ENCODE data around the gene PIK3CB. TPM values are rescaled to one million over a fixed set of nuclear protein-coding genes. Genes with fewer than 3 reads are reported as not detected.
"Not testable (repeated sequence)": the region's sequence is repeated elsewhere in the genome, so short reads cannot be mapped to it uniquely, and the experiment has no call there.

The PIK3CB gene
- total RNA-seq, 1 experiment from 2014 or later, result 35.6 TPM

DNA sequence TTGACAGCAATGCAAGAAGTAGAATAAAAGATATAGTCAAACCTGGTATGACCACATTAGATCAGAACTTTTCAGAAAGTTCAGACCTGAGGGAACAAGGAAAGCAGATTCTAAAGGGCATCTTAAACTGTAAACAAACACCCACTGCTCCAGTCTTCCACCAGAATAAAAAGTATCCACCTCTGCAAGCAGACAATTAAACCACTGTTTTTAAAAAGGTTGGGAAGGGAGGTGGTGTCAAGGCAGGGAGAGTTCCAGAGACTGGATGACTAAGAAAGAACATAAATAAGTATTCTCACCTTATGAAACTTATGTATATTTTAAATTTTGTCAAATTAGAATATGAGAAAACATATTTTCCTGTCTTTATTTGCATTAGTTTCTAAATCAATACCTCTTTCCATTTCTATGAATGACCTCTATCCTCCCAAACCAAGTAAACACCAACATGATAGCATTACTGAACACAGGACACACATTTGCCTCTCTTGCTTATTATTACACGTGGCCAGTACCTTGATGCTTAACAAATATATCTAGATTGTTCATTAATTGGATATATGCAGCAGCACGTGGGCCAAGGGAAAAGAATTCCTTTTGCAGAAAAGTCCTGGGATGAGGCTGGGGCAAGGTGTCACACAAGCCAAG, 31.6 kb downstream of the PIK3CB start:
- H3K36me3 Mint-ChIP-seq (ENCODE audit: insufficient read depth in 1 of 3, low read depth in 3 of 3), result peaks cover 0 to 7% (median 6%) of the 10 kb centered on the region in 3 experiments; a peak in 5 of 7 replicates
- Histone ChIP-seq H2BK15ac (ENCODE audit: low read depth, low read length) (no peak overlapping the region), H2BK12ac (ENCODE audit: insufficient read length, low read depth, low read length) (no peak overlapping the region), H3T11ph (ENCODE audit: low read length) (no peak overlapping the region), H4K5ac (ENCODE audit: insufficient read length, low read depth, low read length) (no peak overlapping the region), H3K23me2 (ENCODE audit: insufficient read length, low read depth, low read length, poor library complexity, severe bottlenecking) (no peaks in the 10 kb centered on the region), H3K9me3 (ENCODE audit: control insufficient read depth, low read depth, low read length) (no peaks in the 10 kb centered on the region), H3K18ac (ENCODE audit: insufficient read length, low read depth, low read length) (no peak overlapping the region), H2BK20ac (ENCODE audit: low read depth, low read length, poor library complexity, severe bottlenecking) (no peak overlapping the region), H3K27me3 (ENCODE audit: insufficient read depth, low read length) (no peaks in the 10 kb centered on the region), H3K56ac (ENCODE audit: insufficient read length, low read depth, low read length) (no peak overlapping the region), H4K8ac (replicated peaks; ENCODE audit: insufficient read length, low read depth, low read length) (no peak overlapping the region), H3K79me1 (ENCODE audit: insufficient read depth, low read depth, low read length, poor library complexity, severe bottlenecking) (peaks cover 5% of the 10 kb centered on the region), H4K20me1 (ENCODE audit: control insufficient read depth, insufficient read depth, insufficient read length) (no peaks in the 10 kb centered on the region), H3K23ac (ENCODE audit: insufficient read length, low read depth, low read length) (no peak overlapping the region), H3K14ac (ENCODE audit: insufficient read depth, low read length) (no peak overlapping the region), H2BK120ac (ENCODE audit: low read depth, low read length, poor library complexity, severe bottlenecking) (no peak overlapping the region), H3K79me2 (ENCODE audit: insufficient read depth, low read length) (peaks cover 6% of the 10 kb centered on the region; the same call in 1 of the 2 replicates), H2AK5ac (ENCODE audit: insufficient read length, low read length) (no peak overlapping the region), H2BK5ac (ENCODE audit: insufficient read length, low read length) (no peak overlapping the region), H2AFZ (ENCODE audit: low read length) (no peak overlapping the region), H3K27ac (ENCODE audit: insufficient read length, low read depth, low read length) (no peak overlapping the region), H3K9ac (ENCODE audit: extremely low read depth, insufficient read length, low read length) (no peak overlapping the region), H3K4me1 (ENCODE audit: insufficient read depth, low read length) (no peaks in the 10 kb centered on the region), H3K4me2 (ENCODE audit: insufficient read depth, insufficient read length, low read length) (no peak overlapping the region), H3K4ac (ENCODE audit: low read depth, low read length) (no peak overlapping the region), H4K91ac (ENCODE audit: insufficient read length, low read depth, low read length) (no peak overlapping the region)
- H3K4me3 Mint-ChIP-seq, result no peak overlapping the region
- DNase-seq, result no peak
- H3K9me3 Mint-ChIP-seq, result no peaks in the 10 kb centered on the region
- peak overlapping the region in 2 of 3 experiments; percentile 46 to 55; a peak in 2 of 7 replicates for H3K27ac Mint-ChIP-seq
- TF ChIP-seq, protein P1, sequence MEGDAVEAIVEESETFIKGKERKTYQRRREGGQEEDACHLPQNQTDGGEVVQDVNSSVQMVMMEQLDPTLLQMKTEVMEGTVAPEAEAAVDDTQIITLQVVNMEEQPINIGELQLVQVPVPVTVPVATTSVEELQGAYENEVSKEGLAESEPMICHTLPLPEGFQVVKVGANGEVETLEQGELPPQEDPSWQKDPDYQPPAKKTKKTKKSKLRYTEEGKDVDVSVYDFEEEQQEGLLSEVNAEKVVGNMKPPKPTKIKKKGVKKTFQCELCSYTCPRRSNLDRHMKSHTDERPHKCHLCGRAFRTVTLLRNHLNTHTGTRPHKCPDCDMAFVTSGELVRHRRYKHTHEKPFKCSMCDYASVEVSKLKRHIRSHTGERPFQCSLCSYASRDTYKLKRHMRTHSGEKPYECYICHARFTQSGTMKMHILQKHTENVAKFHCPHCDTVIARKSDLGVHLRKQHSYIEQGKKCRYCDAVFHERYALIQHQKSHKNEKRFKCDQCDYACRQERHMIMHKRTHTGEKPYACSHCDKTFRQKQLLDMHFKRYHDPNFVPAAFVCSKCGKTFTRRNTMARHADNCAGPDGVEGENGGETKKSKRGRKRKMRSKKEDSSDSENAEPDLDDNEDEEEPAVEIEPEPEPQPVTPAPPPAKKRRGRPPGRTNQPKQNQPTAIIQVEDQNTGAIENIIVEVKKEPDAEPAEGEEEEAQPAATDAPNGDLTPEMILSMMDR (conservative IDR thresholded peaks at IDR 0.05), result no peak
- WGBS (ENCODE audit: extremely low coverage, insufficient read length, low lambda C conversion rate), result no CpG with 5 or more reads among the region's 2 CpGs
- peaks cover 5 to 17% of the 10 kb centered on the region in 2 experiments for H3K4me1 Mint-ChIP-seq
- H3K27me3 Mint-ChIP-seq (ENCODE audit: low read depth), result no peaks in the 10 kb centered on the region

DNA sequence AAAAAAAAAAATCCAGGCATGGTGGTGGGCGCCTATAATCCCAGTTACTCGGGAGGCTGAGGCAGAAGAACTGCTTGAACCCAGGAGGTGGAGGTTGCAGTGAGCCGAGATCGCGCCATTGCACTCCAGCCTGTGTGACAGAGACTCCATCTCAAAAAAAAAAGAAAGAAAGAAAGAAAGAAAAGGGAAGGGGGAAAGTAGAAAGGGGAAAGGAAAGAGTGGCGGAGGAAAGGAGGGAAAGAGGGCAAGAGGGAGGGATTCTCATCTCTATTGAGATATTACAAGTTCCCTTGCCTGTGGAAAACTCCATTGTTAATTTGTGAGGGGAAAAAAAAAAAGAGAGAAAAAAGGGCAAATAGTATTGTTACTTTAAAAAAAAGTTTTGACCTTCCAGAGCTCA, 32.5 kb downstream of the PIK3CB start:
- Mint-ChIP-seq H3K27ac (peak overlapping the region; percentile 39 to 95 (median 73); a peak in 3 of 7 replicates), H3K4me1 (peaks cover 5 to 20% of the 10 kb centered on the region in 2 experiments)
- H2AFZ ChIP-seq (ENCODE audit: low read length); H2BK12ac ChIP-seq (ENCODE audit: insufficient read length, low read depth, low read length); H4K91ac ChIP-seq (ENCODE audit: insufficient read length, low read depth, low read length); H3K9me3 ChIP-seq (ENCODE audit: control insufficient read depth, low read depth, low read length); H2BK120ac ChIP-seq (ENCODE audit: low read depth, low read length, poor library complexity, severe bottlenecking); H2BK15ac ChIP-seq (ENCODE audit: low read depth, low read length); H3K9ac ChIP-seq (ENCODE audit: extremely low read depth, insufficient read length, low read length); DNase-seq; H2BK5ac ChIP-seq (ENCODE audit: insufficient read length, low read length); H4K8ac ChIP-seq (replicated peaks; ENCODE audit: insufficient read length, low read depth, low read length); H3K23me2 ChIP-seq (ENCODE audit: insufficient read length, low read depth, low read length, poor library complexity, severe bottlenecking); H3K4me2 ChIP-seq (ENCODE audit: insufficient read depth, insufficient read length, low read length); H4K5ac ChIP-seq (ENCODE audit: insufficient read length, low read depth, low read length); H3K27me3 Mint-ChIP-seq (ENCODE audit: low read depth); H3K4me1 ChIP-seq (ENCODE audit: insufficient read depth, low read length); H3K23ac ChIP-seq (ENCODE audit: insufficient read length, low read depth, low read length); H3K36me3 Mint-ChIP-seq (ENCODE audit: insufficient read depth in 1 of 3, low read depth in 3 of 3); H2AK5ac ChIP-seq (ENCODE audit: insufficient read length, low read length); H3K27me3 ChIP-seq (ENCODE audit: insufficient read depth, low read length); H3K4ac ChIP-seq (ENCODE audit: low read depth, low read length); H4K20me1 ChIP-seq (ENCODE audit: control insufficient read depth, insufficient read depth, insufficient read length); H3K9me3 Mint-ChIP-seq; H3K18ac ChIP-seq (ENCODE audit: insufficient read length, low read depth, low read length); H3K56ac ChIP-seq (ENCODE audit: insufficient read length, low read depth, low read length); H3K14ac ChIP-seq (ENCODE audit: insufficient read depth, low read length); H2BK20ac ChIP-seq (ENCODE audit: low read depth, low read length, poor library complexity, severe bottlenecking); H3K4me3 Mint-ChIP-seq; H3K27ac ChIP-seq (ENCODE audit: insufficient read length, low read depth, low read length); H3T11ph ChIP-seq (ENCODE audit: low read length); H3K79me2 ChIP-seq (ENCODE audit: insufficient read depth, low read length): not testable (repeated sequence)
- no CpG with 5 or more reads among the region's 6 CpGs for WGBS (ENCODE audit: extremely low coverage, insufficient read length, low lambda C conversion rate)
- H3K79me1 ChIP-seq (ENCODE audit: insufficient read depth, low read depth, low read length, poor library complexity, severe bottlenecking), result peaks cover 10% of the 10 kb centered on the region
